HEK293 (cell line): ENCODE data around the gene NUDT8.

Experiments
- CTCF ChIA-PET: fragments of 350-600 bp; formaldehyde crosslinking; extraction: SDS; loops from one replicate; lab custom pipeline; 2021; ENCODE audit warnings: antibody characterized with exemption; lab: Yijun Ruan, JAX
- POLR2A ChIA-PET: fragments of 300-600 bp; formaldehyde crosslinking; extraction: SDS; loops from one replicate; lab custom pipeline; 2020; ENCODE audit warnings: antibody characterized with exemption, inconsistent platforms; lab: Yijun Ruan, JAX
- H3K27ac ChIP-seq: fragments of 200-500 bp; sonication (Bioruptor generic); 2 replicates; pipeline ENCODE4 v1.5.1; 2014; ENCODE audit warnings: low read depth, low read length, control low read depth, inconsistent platforms; ENCODE audit errors: extremely low read depth
- H3K36me3 ChIP-seq, 2 experiments: fragments of 200-500 bp in 1 of 2; sonication (Bioruptor generic) in 1 of 2; 1 replicate in 1 of 2; 2 replicates in 1 of 2; pipeline ENCODE4 v1.5.1; 2014 to 2017; ENCODE audit warnings: inconsistent platforms in 2 of 2, low read length in 2 of 2; ENCODE audit not compliant: control insufficient read depth in 2 of 2, insufficient read depth in 1 of 2
- H3K4me1 ChIP-seq: fragments of 200-500 bp; sonication (Bioruptor generic); 2 replicates; pipeline ENCODE4 v1.5.1; 2014; ENCODE audit warnings: mild to moderate bottlenecking, low read length, inconsistent platforms; ENCODE audit not compliant: control insufficient read depth, insufficient read depth
- H3K4me3 ChIP-seq: 2 replicates; pipeline ENCODE4 v1.5.1; 2011; ENCODE audit warnings: low read depth, mild to moderate bottlenecking, control low read depth, low read length, moderate library complexity
- H3K9me3 ChIP-seq: fragments of 200-500 bp; sonication (Bioruptor generic); 2 replicates; pipeline ENCODE4 v1.5.1; 2014; ENCODE audit warnings: low read depth, low read length, inconsistent platforms; ENCODE audit not compliant: control insufficient read depth, insufficient read depth
- EGR2 ChIP-seq: fragments of 450-650 bp; formaldehyde crosslinking; IDR thresholded peaks from 2 replicates; pipeline ENCODE4 v1.5.1; 2016; ENCODE audit warnings: low read depth, missing biosample characterization, missing genetic modification characterization
- GLIS1 ChIP-seq: fragments of 450-650 bp; formaldehyde crosslinking; IDR thresholded peaks from 2 replicates; pipeline ENCODE4 v1.5.1; 2016; ENCODE audit warnings: missing biosample characterization, missing genetic modification characterization
- GLIS2 ChIP-seq: fragments of 450-650 bp; formaldehyde crosslinking; IDR thresholded peaks from 2 replicates; pipeline ENCODE4 v1.5.1; 2016; ENCODE audit warnings: missing biosample characterization, missing genetic modification characterization
- MEIS1 ChIP-seq: sonication (generic); formaldehyde crosslinking; IDR thresholded peaks from 2 replicates; pipeline ENCODE4 v1.8.1; 2022; ENCODE audit warnings: missing genetic modification reagents, mild to moderate bottlenecking, borderline replicate concordance
- OVOL3 ChIP-seq: fragments of 450-650 bp; formaldehyde crosslinking; IDR thresholded peaks from 2 replicates; pipeline ENCODE4 v1.5.1; 2016; ENCODE audit warnings: missing biosample characterization, missing genetic modification characterization
- ZFHX2 ChIP-seq: fragments of 450-650 bp; formaldehyde crosslinking; conservative IDR thresholded peaks from 2 replicates; pipeline ENCODE4 v1.5.1; 2016; ENCODE audit warnings: missing biosample characterization, missing genetic modification characterization
- ZNF221 ChIP-seq: fragments of 450-650 bp; formaldehyde crosslinking; IDR thresholded peaks from 2 replicates; pipeline ENCODE4 v1.5.1; 2017; ENCODE audit warnings: missing biosample characterization, missing genetic modification characterization, borderline replicate concordance
- ZNF266 ChIP-seq: fragments of 450-650 bp; formaldehyde crosslinking; IDR thresholded peaks from 2 replicates; pipeline ENCODE4 v1.5.1; 2016; ENCODE audit warnings: missing biosample characterization, missing genetic modification characterization, low read depth
- ZNF37A ChIP-seq: fragments of 450-650 bp; IDR thresholded peaks from 2 replicates; pipeline ENCODE4 v1.5.1; 2018; ENCODE audit warnings: missing biosample characterization, missing genetic modification characterization
- ZNF404 ChIP-seq: fragments of 450-650 bp; formaldehyde crosslinking; IDR thresholded peaks from 2 replicates; pipeline ENCODE4 v1.5.1; 2017; ENCODE audit warnings: missing biosample characterization, missing genetic modification characterization
- ZNF670 ChIP-seq: fragments of 450-650 bp; formaldehyde crosslinking; IDR thresholded peaks from 2 replicates; pipeline ENCODE4 v1.5.1; 2016; ENCODE audit warnings: missing biosample characterization, missing genetic modification characterization, low read depth
- ZNF707 ChIP-seq: fragments of 450-650 bp; formaldehyde crosslinking; IDR thresholded peaks from 2 replicates; pipeline ENCODE4 v1.5.1; 2016; ENCODE audit warnings: missing biosample characterization, missing genetic modification characterization
- ZNF747 ChIP-seq: fragments of 450-650 bp; formaldehyde crosslinking; IDR thresholded peaks from 2 replicates; pipeline ENCODE4 v1.5.1; 2016; ENCODE audit warnings: missing biosample characterization, missing genetic modification characterization
- ZNF76 ChIP-seq: fragments of 450-650 bp; formaldehyde crosslinking; IDR thresholded peaks from 2 replicates; pipeline ENCODE4; 2016; ENCODE audit warnings: low read depth, missing biosample characterization, missing genetic modification characterization, borderline replicate concordance
- ZNF785 ChIP-seq: fragments of 450-650 bp; formaldehyde crosslinking; IDR thresholded peaks from 2 replicates; pipeline ENCODE4 v1.5.1; 2016; ENCODE audit warnings: missing biosample characterization, missing genetic modification characterization
- ZNF792 ChIP-seq: fragments of 450-650 bp; formaldehyde crosslinking; IDR thresholded peaks from 2 replicates; pipeline ENCODE4 v1.5.1; 2016; ENCODE audit warnings: missing biosample characterization, missing genetic modification characterization
- ZXDB ChIP-seq: fragments of 450-650 bp; formaldehyde crosslinking; IDR thresholded peaks from 2 replicates; pipeline ENCODE4 v1.5.1; 2016; ENCODE audit warnings: missing biosample characterization, missing genetic modification characterization
- TF ChIP-seq, protein P1 (sequence below): fragments of 450-650 bp; formaldehyde crosslinking; IDR thresholded peaks from 2 replicates; pipeline ENCODE4 v1.5.1; 2017; ENCODE audit warnings: missing biosample characterization, missing genetic modification characterization
- TF ChIP-seq, protein P2 (sequence below): fragments of 450-650 bp; formaldehyde crosslinking; IDR thresholded peaks from 2 replicates; pipeline ENCODE4 v1.5.1; 2016; ENCODE audit warnings: missing biosample characterization, missing genetic modification characterization
- TF ChIP-seq, protein P3 (sequence below): fragments of 450-650 bp; formaldehyde crosslinking; IDR thresholded peaks from 2 replicates; pipeline ENCODE4 v1.5.1; 2016; ENCODE audit warnings: missing biosample characterization, missing genetic modification characterization
- TF ChIP-seq, protein P4 (sequence below): fragments of 450-650 bp; formaldehyde crosslinking; conservative IDR thresholded peaks from 2 replicates; pipeline ENCODE4 v1.5.1; 2016; ENCODE audit warnings: low read depth, missing biosample characterization, missing genetic modification characterization
- TF ChIP-seq, protein P5 (sequence below): fragments of 450-650 bp; formaldehyde crosslinking; IDR thresholded peaks from 2 replicates; pipeline ENCODE4 v1.5.1; 2017; ENCODE audit warnings: missing biosample characterization, missing genetic modification characterization
- TF ChIP-seq, protein P6 (sequence below): fragments of 450-650 bp; formaldehyde crosslinking; IDR thresholded peaks from 2 replicates; pipeline ENCODE4 v1.5.0; 2017; ENCODE audit warnings: missing biosample characterization, missing genetic modification characterization, borderline replicate concordance

Gene NUDT8

DNA sequence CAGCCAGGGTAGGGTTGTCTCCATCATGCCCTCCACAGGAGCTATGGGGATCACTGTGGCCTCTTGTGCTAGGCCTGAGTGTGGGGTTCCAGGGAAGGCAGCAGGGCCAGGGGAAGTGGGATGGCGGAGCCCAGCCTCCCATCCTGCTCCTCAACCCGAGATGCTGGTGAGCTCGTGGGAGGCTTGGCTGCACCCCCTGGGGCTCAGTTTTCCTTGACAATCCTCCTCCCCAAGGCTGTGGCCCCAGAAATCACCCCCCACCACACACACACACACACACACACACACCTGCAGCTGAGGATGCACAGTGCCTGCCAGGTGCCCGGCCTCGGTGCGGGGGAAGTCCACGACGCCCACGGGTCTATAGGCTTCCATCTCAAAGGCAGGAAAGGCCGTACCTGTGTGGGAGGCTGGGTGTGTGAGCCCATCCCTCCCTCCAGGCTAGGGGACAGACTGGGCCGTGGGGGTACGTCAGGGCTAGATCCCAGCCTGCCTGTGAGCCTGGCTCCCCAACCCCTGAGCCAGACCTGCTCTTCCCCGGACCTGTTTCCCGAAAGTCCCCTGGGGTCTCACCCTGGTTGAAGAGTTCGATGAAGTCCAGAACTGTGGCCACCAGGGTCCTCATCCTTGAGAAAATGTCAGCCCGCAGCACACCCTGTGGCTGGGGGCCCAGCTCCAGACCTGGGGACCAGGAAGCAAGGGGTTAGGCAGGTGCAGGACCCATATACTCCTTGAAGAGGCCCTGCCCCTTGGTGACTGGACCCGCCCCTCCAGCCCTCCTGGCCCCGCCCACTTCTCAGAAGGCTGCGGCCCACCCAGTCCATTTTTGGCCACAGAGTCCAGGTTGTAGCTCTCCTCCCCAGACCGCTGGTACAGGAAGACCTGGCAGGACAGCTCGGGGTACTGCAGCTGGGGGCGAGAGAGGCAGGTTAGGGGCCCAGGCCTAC is 15.0 kb upstream of the NUDT8 start:
- no peaks in the 10 kb centered on the region for H3K4me1 ChIP-seq
- no peak overlapping the region for H3K27ac ChIP-seq
- CTCF ChIA-PET: interaction anchor here (0.6 to 1.2 kb wide), 5 partner anchors 8 to 711 kb away, joined by 3 to 4 read pairs (median 3); no protein-coding TSS in a partner anchor
- TF ChIP-seq ZNF76 (tag by site-specific recombination) (no peak), EGR2 (tag by site-specific recombination) (peak; percentile 84), OVOL3 (tag by site-specific recombination) (no peak), ZNF37A (no peak), GLIS2 (tag by site-specific recombination) (no peak), ZNF785 (tag by site-specific recombination) (no peak), ZNF266 (no peak), GLIS1 (peak; percentile 20; the same call in 1 of the 2 replicates), ZXDB (tag by site-specific recombination) (no peak), ZFHX2 (tag by site-specific recombination) (peak; percentile 82), ZNF670 (tag by site-specific recombination) (no peak), ZNF221 (tag by site-specific recombination) (no peak), ZNF404 (tag by site-specific recombination) (no peak), MEIS1 (CRISPR knock-in tag) (no peak), ZNF747 (tag by site-specific recombination) (no peak), ZNF707 (tag by site-specific recombination) (no peak), ZNF792 (no peak)
- TF ChIP-seq, protein P1, sequence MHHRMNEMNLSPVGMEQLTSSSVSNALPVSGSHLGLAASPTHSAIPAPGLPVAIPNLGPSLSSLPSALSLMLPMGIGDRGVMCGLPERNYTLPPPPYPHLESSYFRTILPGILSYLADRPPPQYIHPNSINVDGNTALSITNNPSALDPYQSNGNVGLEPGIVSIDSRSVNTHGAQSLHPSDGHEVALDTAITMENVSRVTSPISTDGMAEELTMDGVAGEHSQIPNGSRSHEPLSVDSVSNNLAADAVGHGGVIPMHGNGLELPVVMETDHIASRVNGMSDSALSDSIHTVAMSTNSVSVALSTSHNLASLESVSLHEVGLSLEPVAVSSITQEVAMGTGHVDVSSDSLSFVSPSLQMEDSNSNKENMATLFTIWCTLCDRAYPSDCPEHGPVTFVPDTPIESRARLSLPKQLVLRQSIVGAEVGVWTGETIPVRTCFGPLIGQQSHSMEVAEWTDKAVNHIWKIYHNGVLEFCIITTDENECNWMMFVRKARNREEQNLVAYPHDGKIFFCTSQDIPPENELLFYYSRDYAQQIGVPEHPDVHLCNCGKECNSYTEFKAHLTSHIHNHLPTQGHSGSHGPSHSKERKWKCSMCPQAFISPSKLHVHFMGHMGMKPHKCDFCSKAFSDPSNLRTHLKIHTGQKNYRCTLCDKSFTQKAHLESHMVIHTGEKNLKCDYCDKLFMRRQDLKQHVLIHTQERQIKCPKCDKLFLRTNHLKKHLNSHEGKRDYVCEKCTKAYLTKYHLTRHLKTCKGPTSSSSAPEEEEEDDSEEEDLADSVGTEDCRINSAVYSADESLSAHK (tag by site-specific recombination): no peak
- TF ChIP-seq, protein P2, sequence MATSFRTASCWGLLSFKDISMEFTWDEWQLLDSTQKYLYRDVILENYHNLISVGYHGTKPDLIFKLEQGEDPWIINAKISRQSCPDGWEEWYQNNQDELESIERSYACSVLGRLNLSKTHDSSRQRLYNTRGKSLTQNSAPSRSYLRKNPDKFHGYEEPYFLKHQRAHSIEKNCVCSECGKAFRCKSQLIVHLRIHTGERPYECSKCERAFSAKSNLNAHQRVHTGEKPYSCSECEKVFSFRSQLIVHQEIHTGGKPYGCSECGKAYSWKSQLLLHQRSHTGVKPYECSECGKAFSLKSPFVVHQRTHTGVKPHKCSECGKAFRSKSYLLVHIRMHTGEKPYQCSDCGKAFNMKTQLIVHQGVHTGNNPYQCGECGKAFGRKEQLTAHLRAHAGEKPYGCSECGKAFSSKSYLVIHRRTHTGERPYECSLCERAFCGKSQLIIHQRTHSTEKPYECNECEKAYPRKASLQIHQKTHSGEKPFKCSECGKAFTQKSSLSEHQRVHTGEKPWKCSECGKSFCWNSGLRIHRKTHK (tag by site-specific recombination): no peak
- TF ChIP-seq, protein P3, sequence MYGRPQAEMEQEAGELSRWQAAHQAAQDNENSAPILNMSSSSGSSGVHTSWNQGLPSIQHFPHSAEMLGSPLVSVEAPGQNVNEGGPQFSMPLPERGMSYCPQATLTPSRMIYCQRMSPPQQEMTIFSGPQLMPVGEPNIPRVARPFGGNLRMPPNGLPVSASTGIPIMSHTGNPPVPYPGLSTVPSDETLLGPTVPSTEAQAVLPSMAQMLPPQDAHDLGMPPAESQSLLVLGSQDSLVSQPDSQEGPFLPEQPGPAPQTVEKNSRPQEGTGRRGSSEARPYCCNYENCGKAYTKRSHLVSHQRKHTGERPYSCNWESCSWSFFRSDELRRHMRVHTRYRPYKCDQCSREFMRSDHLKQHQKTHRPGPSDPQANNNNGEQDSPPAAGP (tag by site-specific recombination): no peak
- TF ChIP-seq, protein P4, sequence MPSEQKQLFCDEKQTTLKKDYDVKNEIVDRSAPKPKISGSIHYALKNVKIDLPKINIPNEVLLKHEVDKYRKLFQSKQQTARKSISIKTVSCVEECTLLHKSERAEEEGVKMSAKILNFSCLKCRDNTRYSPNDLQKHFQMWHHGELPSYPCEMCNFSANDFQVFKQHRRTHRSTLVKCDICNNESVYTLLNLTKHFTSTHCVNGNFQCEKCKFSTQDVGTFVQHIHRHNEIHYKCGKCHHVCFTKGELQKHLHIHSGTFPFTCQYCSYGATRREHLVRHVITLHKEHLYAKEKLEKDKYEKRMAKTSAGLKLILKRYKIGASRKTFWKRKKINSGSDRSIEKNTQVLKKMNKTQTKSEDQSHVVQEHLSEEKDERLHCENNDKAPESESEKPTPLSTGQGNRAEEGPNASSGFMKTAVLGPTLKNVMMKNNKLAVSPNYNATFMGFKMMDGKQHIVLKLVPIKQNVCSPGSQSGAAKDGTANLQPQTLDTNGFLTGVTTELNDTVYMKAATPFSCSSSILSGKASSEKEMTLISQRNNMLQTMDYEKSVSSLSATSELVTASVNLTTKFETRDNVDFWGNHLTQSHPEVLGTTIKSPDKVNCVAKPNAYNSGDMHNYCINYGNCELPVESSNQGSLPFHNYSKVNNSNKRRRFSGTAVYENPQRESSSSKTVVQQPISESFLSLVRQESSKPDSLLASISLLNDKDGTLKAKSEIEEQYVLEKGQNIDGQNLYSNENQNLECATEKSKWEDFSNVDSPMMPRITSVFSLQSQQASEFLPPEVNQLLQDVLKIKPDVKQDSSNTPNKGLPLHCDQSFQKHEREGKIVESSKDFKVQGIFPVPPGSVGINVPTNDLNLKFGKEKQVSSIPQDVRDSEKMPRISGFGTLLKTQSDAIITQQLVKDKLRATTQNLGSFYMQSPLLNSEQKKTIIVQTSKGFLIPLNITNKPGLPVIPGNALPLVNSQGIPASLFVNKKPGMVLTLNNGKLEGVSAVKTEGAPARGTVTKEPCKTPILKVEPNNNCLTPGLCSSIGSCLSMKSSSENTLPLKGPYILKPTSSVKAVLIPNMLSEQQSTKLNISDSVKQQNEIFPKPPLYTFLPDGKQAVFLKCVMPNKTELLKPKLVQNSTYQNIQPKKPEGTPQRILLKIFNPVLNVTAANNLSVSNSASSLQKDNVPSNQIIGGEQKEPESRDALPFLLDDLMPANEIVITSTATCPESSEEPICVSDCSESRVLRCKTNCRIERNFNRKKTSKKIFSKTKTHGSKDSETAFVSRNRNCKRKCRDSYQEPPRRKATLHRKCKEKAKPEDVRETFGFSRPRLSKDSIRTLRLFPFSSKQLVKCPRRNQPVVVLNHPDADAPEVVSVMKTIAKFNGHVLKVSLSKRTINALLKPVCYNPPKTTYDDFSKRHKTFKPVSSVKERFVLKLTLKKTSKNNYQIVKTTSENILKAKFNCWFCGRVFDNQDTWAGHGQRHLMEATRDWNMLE (tag by site-specific recombination): no peak
- TF ChIP-seq, protein P5, sequence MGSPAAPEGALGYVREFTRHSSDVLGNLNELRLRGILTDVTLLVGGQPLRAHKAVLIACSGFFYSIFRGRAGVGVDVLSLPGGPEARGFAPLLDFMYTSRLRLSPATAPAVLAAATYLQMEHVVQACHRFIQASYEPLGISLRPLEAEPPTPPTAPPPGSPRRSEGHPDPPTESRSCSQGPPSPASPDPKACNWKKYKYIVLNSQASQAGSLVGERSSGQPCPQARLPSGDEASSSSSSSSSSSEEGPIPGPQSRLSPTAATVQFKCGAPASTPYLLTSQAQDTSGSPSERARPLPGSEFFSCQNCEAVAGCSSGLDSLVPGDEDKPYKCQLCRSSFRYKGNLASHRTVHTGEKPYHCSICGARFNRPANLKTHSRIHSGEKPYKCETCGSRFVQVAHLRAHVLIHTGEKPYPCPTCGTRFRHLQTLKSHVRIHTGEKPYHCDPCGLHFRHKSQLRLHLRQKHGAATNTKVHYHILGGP (tag by site-specific recombination): no peak
- TF ChIP-seq, protein P6, sequence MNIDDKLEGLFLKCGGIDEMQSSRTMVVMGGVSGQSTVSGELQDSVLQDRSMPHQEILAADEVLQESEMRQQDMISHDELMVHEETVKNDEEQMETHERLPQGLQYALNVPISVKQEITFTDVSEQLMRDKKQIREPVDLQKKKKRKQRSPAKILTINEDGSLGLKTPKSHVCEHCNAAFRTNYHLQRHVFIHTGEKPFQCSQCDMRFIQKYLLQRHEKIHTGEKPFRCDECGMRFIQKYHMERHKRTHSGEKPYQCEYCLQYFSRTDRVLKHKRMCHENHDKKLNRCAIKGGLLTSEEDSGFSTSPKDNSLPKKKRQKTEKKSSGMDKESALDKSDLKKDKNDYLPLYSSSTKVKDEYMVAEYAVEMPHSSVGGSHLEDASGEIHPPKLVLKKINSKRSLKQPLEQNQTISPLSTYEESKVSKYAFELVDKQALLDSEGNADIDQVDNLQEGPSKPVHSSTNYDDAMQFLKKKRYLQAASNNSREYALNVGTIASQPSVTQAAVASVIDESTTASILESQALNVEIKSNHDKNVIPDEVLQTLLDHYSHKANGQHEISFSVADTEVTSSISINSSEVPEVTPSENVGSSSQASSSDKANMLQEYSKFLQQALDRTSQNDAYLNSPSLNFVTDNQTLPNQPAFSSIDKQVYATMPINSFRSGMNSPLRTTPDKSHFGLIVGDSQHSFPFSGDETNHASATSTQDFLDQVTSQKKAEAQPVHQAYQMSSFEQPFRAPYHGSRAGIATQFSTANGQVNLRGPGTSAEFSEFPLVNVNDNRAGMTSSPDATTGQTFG (tag by site-specific recombination): no peak

More for the DNA sequence above, 15.0 kb upstream of the NUDT8 start:
- Histone ChIP-seq H3K36me3 (no peaks in the 10 kb centered on the region), H3K9me3 (no peaks in the 10 kb centered on the region), H3K4me3 (no peak overlapping the region)
- POLR2A ChIA-PET: interaction anchor here (0.7 kb wide), 1 partner anchor 15 kb away, joined by 3 read pairs; the partner anchor contains the start of gene NUDT8
